ENCODE data around the gene USP13.

DNA sequence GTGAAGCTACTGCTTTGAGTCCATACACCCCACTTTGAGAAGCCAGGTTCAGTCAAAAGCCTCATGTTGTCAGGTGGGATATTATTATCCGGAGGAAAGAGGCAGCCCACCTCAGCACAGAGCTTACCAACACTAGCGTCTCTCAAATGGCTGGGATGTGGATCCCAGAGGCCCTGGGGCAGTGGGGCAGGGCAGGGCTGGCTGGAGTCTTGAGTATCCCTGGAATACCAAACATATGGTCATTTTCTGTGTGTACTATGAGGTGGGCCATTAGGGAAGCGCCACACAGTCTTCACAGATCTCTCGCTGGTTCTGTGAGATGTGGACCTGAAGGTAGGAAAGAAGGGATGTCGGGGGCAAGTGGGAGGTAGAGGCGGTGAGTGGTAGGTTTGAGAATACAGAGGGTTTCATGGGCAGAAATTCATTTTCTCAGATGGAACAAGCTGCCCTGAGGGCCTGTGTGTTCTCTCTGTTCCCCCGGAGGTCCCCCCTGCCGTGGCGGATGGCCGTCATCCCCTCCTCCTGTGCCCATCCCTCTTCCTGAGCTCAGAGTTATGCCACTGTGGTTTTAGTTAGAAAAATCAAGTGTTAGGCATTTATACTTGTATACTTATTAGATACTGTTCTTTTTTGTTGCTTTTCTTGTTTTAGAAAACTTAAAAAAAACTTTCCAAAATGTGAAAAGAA is 66.4 kb downstream of the USP13 start:
- TF ChIP-seq POLR2A (IDR thresholded peaks at IDR 0.05) (no peak), POLR2AphosphoS5 (IDR thresholded peaks at IDR 0.05) (no peak)
- TF ChIP-seq, protein P1, sequence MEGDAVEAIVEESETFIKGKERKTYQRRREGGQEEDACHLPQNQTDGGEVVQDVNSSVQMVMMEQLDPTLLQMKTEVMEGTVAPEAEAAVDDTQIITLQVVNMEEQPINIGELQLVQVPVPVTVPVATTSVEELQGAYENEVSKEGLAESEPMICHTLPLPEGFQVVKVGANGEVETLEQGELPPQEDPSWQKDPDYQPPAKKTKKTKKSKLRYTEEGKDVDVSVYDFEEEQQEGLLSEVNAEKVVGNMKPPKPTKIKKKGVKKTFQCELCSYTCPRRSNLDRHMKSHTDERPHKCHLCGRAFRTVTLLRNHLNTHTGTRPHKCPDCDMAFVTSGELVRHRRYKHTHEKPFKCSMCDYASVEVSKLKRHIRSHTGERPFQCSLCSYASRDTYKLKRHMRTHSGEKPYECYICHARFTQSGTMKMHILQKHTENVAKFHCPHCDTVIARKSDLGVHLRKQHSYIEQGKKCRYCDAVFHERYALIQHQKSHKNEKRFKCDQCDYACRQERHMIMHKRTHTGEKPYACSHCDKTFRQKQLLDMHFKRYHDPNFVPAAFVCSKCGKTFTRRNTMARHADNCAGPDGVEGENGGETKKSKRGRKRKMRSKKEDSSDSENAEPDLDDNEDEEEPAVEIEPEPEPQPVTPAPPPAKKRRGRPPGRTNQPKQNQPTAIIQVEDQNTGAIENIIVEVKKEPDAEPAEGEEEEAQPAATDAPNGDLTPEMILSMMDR (IDR thresholded peaks at IDR 0.05): no peak
